WTC11 (cell line): ENCODE results near the gene GPA33.

ENCODE experiments used
- ESRRA ChIP-seq: sonication (generic); formaldehyde crosslinking; IDR thresholded peaks from 2 replicates; pipeline ENCODE4 v1.8.1; 2022; ENCODE audit warnings: mild to moderate bottlenecking, missing genetic modification reagents, borderline replicate concordance
- NR3C1 ChIP-seq: sonication (generic); formaldehyde crosslinking; conservative IDR thresholded peaks from 2 replicates; pipeline ENCODE4 v1.8.1; 2023; ENCODE audit warnings: low read depth, mild to moderate bottlenecking, missing genetic modification reagents
- TP53 ChIP-seq: sonication (generic); formaldehyde crosslinking; IDR thresholded peaks from 2 replicates; pipeline ENCODE4 v1.8.1; 2023; ENCODE audit warnings: mild to moderate bottlenecking, missing genetic modification reagents
- ZNF232 ChIP-seq: sonication (generic); formaldehyde crosslinking; IDR thresholded peaks from 2 replicates; pipeline ENCODE4 v1.8.0; 2022; ENCODE audit warnings: mild to moderate bottlenecking, missing genetic modification reagents
- TF ChIP-seq, protein P1 (sequence below): fragments of 200-600 bp; IDR thresholded peaks from 2 replicates; pipeline ENCODE4 v1.8.0; 2022; ENCODE audit warnings: antibody characterized with exemption
- TF ChIP-seq, protein P2 (sequence below): sonication (generic); formaldehyde crosslinking; IDR thresholded peaks from 2 replicates; pipeline ENCODE4 v1.8.0; 2022; ENCODE audit warnings: mild to moderate bottlenecking, missing genetic modification reagents

DNA sequence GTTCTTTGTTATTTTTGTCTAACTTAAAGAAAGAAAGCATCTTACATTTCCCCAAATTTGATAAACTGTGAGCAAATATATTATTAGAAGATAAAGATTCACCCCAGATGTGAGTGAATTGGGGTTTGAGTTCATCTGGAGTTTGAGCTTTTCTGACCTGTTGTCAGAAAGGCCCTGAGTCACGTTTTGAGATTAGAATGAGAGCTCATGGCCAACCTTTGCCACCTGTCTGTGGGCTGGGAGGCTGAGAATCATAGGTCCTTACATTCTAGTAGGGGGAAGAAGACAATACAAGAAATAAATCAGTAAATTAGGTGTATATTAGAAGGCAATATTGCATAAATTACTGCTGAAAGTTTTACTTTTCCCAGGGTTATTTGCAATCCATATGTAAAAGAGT is 26.0 kb upstream of the GPA33 start:
- TF ChIP-seq, protein P1, sequence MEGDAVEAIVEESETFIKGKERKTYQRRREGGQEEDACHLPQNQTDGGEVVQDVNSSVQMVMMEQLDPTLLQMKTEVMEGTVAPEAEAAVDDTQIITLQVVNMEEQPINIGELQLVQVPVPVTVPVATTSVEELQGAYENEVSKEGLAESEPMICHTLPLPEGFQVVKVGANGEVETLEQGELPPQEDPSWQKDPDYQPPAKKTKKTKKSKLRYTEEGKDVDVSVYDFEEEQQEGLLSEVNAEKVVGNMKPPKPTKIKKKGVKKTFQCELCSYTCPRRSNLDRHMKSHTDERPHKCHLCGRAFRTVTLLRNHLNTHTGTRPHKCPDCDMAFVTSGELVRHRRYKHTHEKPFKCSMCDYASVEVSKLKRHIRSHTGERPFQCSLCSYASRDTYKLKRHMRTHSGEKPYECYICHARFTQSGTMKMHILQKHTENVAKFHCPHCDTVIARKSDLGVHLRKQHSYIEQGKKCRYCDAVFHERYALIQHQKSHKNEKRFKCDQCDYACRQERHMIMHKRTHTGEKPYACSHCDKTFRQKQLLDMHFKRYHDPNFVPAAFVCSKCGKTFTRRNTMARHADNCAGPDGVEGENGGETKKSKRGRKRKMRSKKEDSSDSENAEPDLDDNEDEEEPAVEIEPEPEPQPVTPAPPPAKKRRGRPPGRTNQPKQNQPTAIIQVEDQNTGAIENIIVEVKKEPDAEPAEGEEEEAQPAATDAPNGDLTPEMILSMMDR: no peak
- TF ChIP-seq ESRRA (CRISPR knock-in tag) (no peak), TP53 (CRISPR knock-in tag) (no peak), ZNF232 (CRISPR knock-in tag) (no peak), NR3C1 (no peak)
- TF ChIP-seq, protein P2, sequence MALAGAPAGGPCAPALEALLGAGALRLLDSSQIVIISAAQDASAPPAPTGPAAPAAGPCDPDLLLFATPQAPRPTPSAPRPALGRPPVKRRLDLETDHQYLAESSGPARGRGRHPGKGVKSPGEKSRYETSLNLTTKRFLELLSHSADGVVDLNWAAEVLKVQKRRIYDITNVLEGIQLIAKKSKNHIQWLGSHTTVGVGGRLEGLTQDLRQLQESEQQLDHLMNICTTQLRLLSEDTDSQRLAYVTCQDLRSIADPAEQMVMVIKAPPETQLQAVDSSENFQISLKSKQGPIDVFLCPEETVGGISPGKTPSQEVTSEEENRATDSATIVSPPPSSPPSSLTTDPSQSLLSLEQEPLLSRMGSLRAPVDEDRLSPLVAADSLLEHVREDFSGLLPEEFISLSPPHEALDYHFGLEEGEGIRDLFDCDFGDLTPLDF (CRISPR knock-in tag): no peak
